MCF 10A (cell line): ENCODE results near the gene PTGFR. TPM values are rescaled to one million over a fixed set of nuclear protein-coding genes. Genes with fewer than 3 reads are reported as not detected.

ENCODE experiments used
- BruUV-seq: library from RNA; stranded (reverse); fragments of 400-500 nt; replicated peaks from 2 replicates; lab custom pipeline; 2021; lab: Mats Ljungman, UMichigan
- CTCF ChIA-PET: fragments of 300-600 bp; sonication (Branson Sonifier 250); formaldehyde crosslinking; extraction: SDS; loops from one replicate; lab custom pipeline; 2021; ENCODE audit warnings: antibody characterized with exemption, inconsistent platforms; lab: Yijun Ruan, JAX
- POLR2A ChIA-PET: fragments of 300-600, 350-650 bp; sonication (Branson Sonifier 250); formaldehyde crosslinking; extraction: SDS; loops from one replicate; lab custom pipeline; 2020; ENCODE audit warnings: antibody characterized with exemption, inconsistent platforms; lab: Yijun Ruan, JAX
- DNase-seq: peaks from one replicate; pipeline ENCODE4 v3.0.0-alpha.2; 2018; ENCODE audit not compliant: unreplicated experiment
- H3K27ac Mint-ChIP-seq: one replicate; pipeline ENCODE4 v1.8.0; 2022; ENCODE audit warnings: mild to moderate bottlenecking, low read depth, mixed read lengths; ENCODE audit not compliant: unreplicated experiment
- H3K27me3 Mint-ChIP-seq: one replicate; pipeline ENCODE4 v1.8.0; 2022; ENCODE audit warnings: mixed read lengths; ENCODE audit not compliant: insufficient read depth, unreplicated experiment
- H3K36me3 Mint-ChIP-seq: one replicate; pipeline ENCODE4 v1.8.0; 2022; ENCODE audit warnings: mild to moderate bottlenecking, moderate library complexity, mixed read lengths; ENCODE audit not compliant: insufficient read depth, unreplicated experiment
- H3K4me1 Mint-ChIP-seq: one replicate; pipeline ENCODE4 v1.8.0; 2022; ENCODE audit warnings: mixed read lengths; ENCODE audit not compliant: insufficient read depth, unreplicated experiment
- H3K4me3 Mint-ChIP-seq: one replicate; pipeline ENCODE4 v1.8.0; 2022; ENCODE audit warnings: mild to moderate bottlenecking, moderate library complexity, mixed read lengths; ENCODE audit not compliant: unreplicated experiment
- H3K9me3 Mint-ChIP-seq: one replicate; pipeline ENCODE4 v1.8.0; 2022; ENCODE audit warnings: mixed read lengths; ENCODE audit not compliant: unreplicated experiment
- CTCF ChIP-seq: fragments of 200-600 bp; IDR thresholded peaks from one replicate; pipeline ENCODE4 v1.8.0; 2022; ENCODE audit warnings: antibody characterized with exemption, mild to moderate bottlenecking; ENCODE audit not compliant: unreplicated experiment
- intact Hi-C: fragments of 100-400 bp; cut with micrococcal nuclease; formaldehyde crosslinking; loops from 2 replicates; pipeline ENCODE4 v1.14.1; 2022
- total RNA-seq: library from RNA; stranded (reverse); gene quantifications from 2 replicates; pipeline ENCODE4 v1.2.3, GENCODE V29; 2022

The PTGFR gene
- total RNA-seq, 1 experiment from 2014 or later, result 2.5 TPM

DNA sequence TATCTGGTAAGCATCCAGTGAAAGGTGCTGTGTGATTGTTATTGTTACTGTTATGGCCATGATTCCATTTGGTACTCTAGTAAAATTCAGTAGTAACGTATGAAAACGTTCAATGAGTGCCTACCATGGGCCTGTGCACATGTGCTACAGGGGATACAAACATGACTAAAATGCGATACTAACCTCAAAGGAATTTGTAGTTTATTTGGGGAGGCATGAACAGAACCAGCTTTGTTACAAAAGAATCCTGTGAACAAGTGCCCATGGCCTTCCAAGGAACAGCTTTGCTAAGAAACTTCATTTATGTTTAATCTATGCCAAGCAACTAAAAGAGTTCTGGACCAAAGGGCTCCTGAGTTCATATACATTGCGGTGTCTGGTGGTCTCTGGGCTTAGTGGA, 28.7 kb downstream of the PTGFR start:
- no peak overlapping the region for H3K27ac Mint-ChIP-seq
- no TSS peak for BruUV-seq
- H3K4me3 Mint-ChIP-seq, result no peak overlapping the region
- H3K4me1 Mint-ChIP-seq, result peaks cover 5% of the 10 kb centered on the region
- H3K9me3 Mint-ChIP-seq, result no peaks in the 10 kb centered on the region
- DNase-seq, result no peak
- H3K36me3 Mint-ChIP-seq, result peaks cover 12% of the 10 kb centered on the region
- no peaks in the 10 kb centered on the region for H3K27me3 Mint-ChIP-seq
- CTCF ChIA-PET, result no interaction called here
- no peak for TF ChIP-seq CTCF
- intact Hi-C loops, result no loop called here
- POLR2A ChIA-PET, result no interaction called here

GRCh38 chr1:78520216-78520615, 29.4 kb downstream of the PTGFR start:
- no peak for TF ChIP-seq CTCF
- Mint-ChIP-seq H3K27ac (no peak overlapping the region), H3K9me3 (no peaks in the 10 kb centered on the region), H3K4me1 (peaks cover 5% of the 10 kb centered on the region), H3K27me3 (no peaks in the 10 kb centered on the region), H3K36me3 (peaks cover 12% of the 10 kb centered on the region), H3K4me3 (no peak overlapping the region)
- BruUV-seq, result no TSS peak
- intact Hi-C loops, result no loop called here
- DNase-seq, result no peak
- CTCF ChIA-PET, result interaction anchor here (0.9 kb wide), 1 partner anchor 20 kb away, joined by 3 read pairs; no protein-coding TSS in a partner anchor
- POLR2A ChIA-PET, result no interaction called here

DNA sequence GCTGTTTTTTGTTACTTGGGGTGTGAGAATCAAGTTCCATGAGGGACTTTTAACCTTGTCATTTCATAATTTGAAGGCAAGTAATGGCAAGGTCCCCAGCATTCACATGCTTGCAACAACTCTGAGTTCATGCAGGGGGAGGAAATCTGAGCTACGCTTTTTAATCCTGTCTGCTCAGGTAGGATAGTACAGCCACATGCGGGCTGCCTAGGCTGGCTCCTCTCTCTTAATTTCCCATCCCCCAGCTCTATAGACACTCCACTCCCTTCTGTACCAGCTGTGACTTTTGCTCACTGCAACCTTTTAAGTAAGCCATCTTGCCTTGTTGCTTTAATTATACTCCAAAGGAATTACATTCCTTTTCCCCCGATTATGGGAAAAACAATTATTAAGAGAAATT, 30.1 kb downstream of the PTGFR start:
- Mint-ChIP-seq H3K9me3 (no peaks in the 10 kb centered on the region), H3K36me3 (peaks cover 7% of the 10 kb centered on the region), H3K4me3 (no peak overlapping the region), H3K4me1 (peaks cover 5% of the 10 kb centered on the region), H3K27me3 (no peaks in the 10 kb centered on the region), H3K27ac (no peak overlapping the region)
- no peak for DNase-seq
- TF ChIP-seq CTCF, result no peak
- BruUV-seq, result no TSS peak
- CTCF ChIA-PET, result interaction anchor here (0.6 to 0.9 kb wide), 2 partner anchors 19 to 22 kb away, joined by 3 read pairs; no protein-coding TSS in a partner anchor
- POLR2A ChIA-PET, result no interaction called here
- intact Hi-C loops, result no loop called here

GRCh38 chr1:78522136-78522535, 31.4 kb downstream of the PTGFR start:
- Mint-ChIP-seq H3K4me1 (peaks cover 5% of the 10 kb centered on the region), H3K36me3 (peaks cover 6% of the 10 kb centered on the region), H3K27ac (no peak overlapping the region), H3K9me3 (no peaks in the 10 kb centered on the region), H3K4me3 (no peak overlapping the region), H3K27me3 (no peaks in the 10 kb centered on the region)
- no peak for TF ChIP-seq CTCF
- BruUV-seq, result no TSS peak
- ChIA-PET CTCF (no interaction called here), POLR2A (no interaction called here)
- DNase-seq, result no peak
- intact Hi-C loops, result no loop called here
